ENCODE results near the gene BRI3. TPM values are rescaled to one million over a fixed set of nuclear protein-coding genes. Genes with fewer than 3 reads are reported as not detected.

Gene BRI3
- total and polyA plus RNA-seq, 10 of the 15 experiments (the other 5 are each of a cell fraction or from before 2014, with no cell fraction given): 4.5 to 56.3 (median 21.5) TPM

GRCh38 chr7:98303176-98303865 is 21.8 kb downstream of the BRI3 start:
- ChIA-PET RAD21 (ENCODE audit: unreplicated experiment) (no interaction called here), CTCF (no interaction called here), SMC1A (ENCODE audit: uncharacterized antibody, unreplicated experiment) (no interaction called here), POLR2A (no interaction called here)
- H3K27ac ChIP-seq (ENCODE audit: control insufficient read depth, insufficient read depth): no peak overlapping the region
- H3K4me3 ChIP-seq: no peak overlapping the region
- H3K9me3 ChIP-seq (replicated peaks; ENCODE audit: control insufficient read depth, insufficient read depth, low read length): no peaks in the 10 kb centered on the region
- WGBS (ENCODE audit: insufficient coverage, insufficient replicate concordance, low lambda C conversion rate, missing lambda C conversion rate): 91% methylated on average over 19 of the region's 19 CpGs
- no TSS peak for BruUV-seq (replicated peaks)
- H3K79me2 ChIP-seq (ENCODE audit: control insufficient read depth, insufficient read depth, low read length): no peaks in the 10 kb centered on the region
- no peaks in the 10 kb centered on the region for H4K20me1 ChIP-seq (ENCODE audit: control insufficient read depth, insufficient read depth)
- FAIRE-seq (no peak), ATAC-seq (no peak), DNase-seq (ENCODE audit: low read depth, low spot score) (no peak)
- no peaks in the 10 kb centered on the region for H3K4me1 ChIP-seq (ENCODE audit: control insufficient read depth, insufficient read depth, low read length)
- H3K36me3 ChIP-seq (ENCODE audit: control insufficient read depth in 2 of 2, insufficient read depth in 2 of 2, low read length in 1 of 2): peaks cover 11 to 23% of the 10 kb centered on the region in 2 experiments; a peak in 3 of 4 replicates
- no peak overlapping the region for H3K4me2 ChIP-seq (ENCODE audit: control insufficient read depth, insufficient read depth)
- TF ChIP-seq MTA3 (IDR thresholded peaks at IDR 0.05; ENCODE audit: borderline replicate concordance, low read length): no peak
- TF ChIP-seq MTA2 (IDR thresholded peaks at IDR 0.05; ENCODE audit: low read depth): no peak
- no peak for TF ChIP-seq SKIL (IDR thresholded peaks at IDR 0.05; ENCODE audit: low read depth, poor library complexity, severe bottlenecking)
- TF ChIP-seq JUNB (IDR thresholded peaks at IDR 0.05): no peak
- TF ChIP-seq EZH2 (IDR thresholded peaks at IDR 0.05; ENCODE audit: borderline replicate concordance, control insufficient read depth, low read depth, low read length): no peak
- no peak for TF ChIP-seq STAT3 (IDR thresholded peaks at IDR 0.05; ENCODE audit: low read depth, low read length)
- no peak for TF ChIP-seq TBL1XR1 (IDR thresholded peaks at IDR 0.05; ENCODE audit: low read depth, low read length)
- no peak for TF ChIP-seq ETV6 (conservative IDR thresholded peaks at IDR 0.05 in 1 of 2, IDR thresholded peaks at IDR 0.05 in 1 of 2; ENCODE audit: borderline replicate concordance in 1 of 2, low read depth in 1 of 2)
- TF ChIP-seq NR2C2 (IDR thresholded peaks at IDR 0.05; ENCODE audit: borderline replicate concordance, control insufficient read depth, insufficient read length, low read depth): no peak
- no peak for TF ChIP-seq BACH1 (IDR thresholded peaks at IDR 0.05; ENCODE audit: borderline replicate concordance)
- no peak for TF ChIP-seq SMAD5 (IDR thresholded peaks at IDR 0.05; ENCODE audit: low read depth)
- TF ChIP-seq BRCA1 (IDR thresholded peaks at IDR 0.05; ENCODE audit: low read depth, low read length): no peak
- TF ChIP-seq TARDBP (IDR thresholded peaks at IDR 0.05; ENCODE audit: borderline replicate concordance): no peak
- no peaks in the 10 kb centered on the region for H3K27me3 ChIP-seq (replicated peaks in 1 of 2; ENCODE audit: control insufficient read depth in 2 of 2, insufficient read depth in 2 of 2, low read length in 1 of 2)
- no peak overlapping the region for H3K9ac ChIP-seq (ENCODE audit: control insufficient read depth, insufficient read depth, low read length)
- intact Hi-C loops (cut with micrococcal nuclease; ENCODE audit: unreplicated experiment): no loop called here
- H2AFZ ChIP-seq (ENCODE audit: control insufficient read depth, low read depth, low read length): no peak overlapping the region
- in situ Hi-C loops (cut with MboI): no loop called here

All from GM12878 (cell line).